Measurements from ENCODE around the gene SLC41A3.
"Not testable (repeated sequence)": the region's sequence is repeated elsewhere in the genome, so short reads cannot be mapped to it uniquely, and the experiment has no call there.

Gene SLC41A3

DNA sequence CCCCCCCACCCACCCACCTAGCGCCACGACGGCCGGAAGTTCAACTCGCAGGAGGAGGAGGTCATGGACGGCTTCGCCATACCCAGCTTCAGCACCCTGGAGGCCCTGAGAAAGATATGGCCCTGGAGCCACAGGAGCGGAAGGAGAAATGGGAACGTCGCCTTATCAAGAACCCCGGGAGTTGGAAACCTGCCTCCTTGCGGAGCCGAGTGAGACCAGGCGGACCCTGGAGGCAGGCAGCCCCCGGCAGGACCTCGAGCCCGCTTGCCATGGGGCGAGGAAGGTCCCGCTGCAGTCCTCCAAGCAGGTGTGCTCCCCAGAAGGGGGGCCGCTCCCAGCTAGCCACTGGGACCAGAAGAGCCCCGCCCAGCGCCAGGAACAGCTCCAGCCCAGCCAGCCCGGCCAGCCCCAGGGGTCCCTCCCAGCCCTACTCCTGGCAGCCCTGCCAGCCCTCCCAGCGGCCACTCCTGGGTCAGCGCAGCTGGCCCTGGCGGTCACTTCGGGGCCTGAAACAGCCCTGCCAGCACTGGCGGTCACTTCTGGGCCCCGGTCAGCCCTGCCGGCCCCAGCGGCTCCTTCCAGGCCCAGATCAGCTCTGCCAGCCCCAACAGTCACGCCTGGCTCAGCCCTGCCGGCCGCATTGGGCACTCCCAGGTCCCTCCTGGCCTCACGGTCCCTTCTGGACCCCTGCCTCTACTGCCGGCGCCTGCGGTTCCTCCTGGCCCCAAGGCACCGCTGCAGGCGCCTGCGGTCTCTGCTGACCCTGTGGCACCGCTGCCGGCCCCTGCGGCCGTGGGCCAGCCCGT is 125.2 kb downstream of the SLC41A3 start:
- H3K27ac ChIP-seq (ENCODE audit: low read length), result no peak overlapping the region
- no peak for DNase-seq (ENCODE audit: low read depth, low spot score)
- no CpG with 5 or more reads among the region's 46 CpGs for WGBS (ENCODE audit: insufficient coverage, insufficient read length)
- H3K9me3 ChIP-seq (ENCODE audit: control insufficient read depth, insufficient read depth, low read length), result no peaks in the 10 kb centered on the region
- H3K36me3 ChIP-seq (ENCODE audit: control insufficient read depth, insufficient read depth, low read length), result no peaks in the 10 kb centered on the region; the same call in 1 of the 2 replicates
- H3K4me3 ChIP-seq (ENCODE audit: low read length), result no peak overlapping the region; the same call in 1 of the 2 replicates
- no peaks in the 10 kb centered on the region for H3K4me1 ChIP-seq (ENCODE audit: control insufficient read depth, insufficient read depth, low read length)
- no peaks in the 10 kb centered on the region for H3K27me3 ChIP-seq (ENCODE audit: control insufficient read depth, insufficient read depth, low read length)

DNA sequence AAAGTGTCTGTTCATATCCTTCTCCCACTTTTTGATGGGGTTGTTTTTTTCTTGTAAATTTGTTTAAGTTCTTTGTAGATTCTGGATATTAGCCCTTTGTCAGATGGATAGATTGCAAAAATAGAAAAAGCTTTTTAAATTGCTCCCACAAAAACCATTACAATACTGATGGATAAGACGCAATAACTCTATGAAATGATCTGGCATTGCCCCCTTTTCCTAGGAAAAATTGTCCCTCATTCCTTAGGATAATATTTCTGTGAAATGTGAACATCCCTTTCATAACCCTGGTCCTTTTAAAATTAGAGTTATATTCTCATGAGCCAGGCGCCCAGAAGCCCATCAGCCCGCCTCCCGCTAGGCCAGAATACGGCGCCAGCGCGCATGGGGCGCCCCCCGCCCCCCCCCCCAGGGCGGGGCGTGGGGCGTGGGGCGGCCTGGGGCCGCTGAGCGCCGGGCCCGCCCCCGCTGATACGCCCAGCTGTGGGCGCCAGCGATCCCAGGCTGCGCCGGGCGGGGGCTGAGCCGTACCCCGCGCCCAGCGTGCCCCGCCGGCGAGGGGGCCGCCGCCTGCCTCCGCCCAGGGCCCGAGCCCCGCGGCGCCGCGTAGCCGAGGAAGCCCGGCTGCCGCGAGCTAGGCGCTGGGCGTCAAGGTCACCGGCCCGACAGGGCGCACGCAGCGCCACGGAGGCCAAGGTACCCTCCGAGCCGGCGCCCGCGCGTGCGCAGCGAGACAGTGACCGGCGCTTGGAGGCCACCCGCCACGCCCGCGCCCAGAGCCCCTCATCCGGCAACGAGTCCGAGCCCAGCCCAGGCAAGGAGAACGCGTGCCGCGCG is 126.0 kb downstream of the SLC41A3 start:
- DNase-seq (ENCODE audit: low read depth, low spot score), result no peak
- no CpG with 5 or more reads among the region's 75 CpGs for WGBS (ENCODE audit: insufficient coverage, insufficient read length)
- H3K9me3 ChIP-seq (ENCODE audit: control insufficient read depth, insufficient read depth, low read length), result no peaks in the 10 kb centered on the region
- no peaks in the 10 kb centered on the region for H3K4me1 ChIP-seq (ENCODE audit: control insufficient read depth, insufficient read depth, low read length)
- H3K4me3 ChIP-seq (ENCODE audit: low read length), result peak overlapping the region; percentile 32; the same call in 1 of the 2 replicates
- no peaks in the 10 kb centered on the region for H3K27me3 ChIP-seq (ENCODE audit: control insufficient read depth, insufficient read depth, low read length)
- H3K27ac ChIP-seq (ENCODE audit: low read length), result no peak overlapping the region
- no peaks in the 10 kb centered on the region; the same call in 1 of the 2 replicates for H3K36me3 ChIP-seq (ENCODE audit: control insufficient read depth, insufficient read depth, low read length)

DNA sequence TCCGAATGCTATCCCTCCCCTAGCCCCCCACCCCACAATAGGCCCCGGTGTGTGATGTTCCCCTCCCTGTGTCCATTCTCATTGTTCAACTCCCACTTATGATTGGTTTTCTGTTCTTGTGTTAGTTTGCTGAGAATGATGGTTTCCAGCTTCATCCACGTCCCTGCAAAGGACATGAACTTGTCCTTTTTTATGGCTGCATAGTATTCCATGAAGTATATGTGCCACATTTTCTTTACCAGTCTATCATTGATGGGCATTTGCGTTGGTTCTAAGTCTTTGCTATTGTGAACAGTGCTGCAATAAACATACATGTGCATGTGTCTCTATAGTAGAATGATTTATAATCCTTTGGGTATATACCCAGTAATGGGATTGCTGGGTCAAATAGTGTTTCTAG is 126.9 kb downstream of the SLC41A3 start:
- not testable (repeated sequence) for H3K27me3 ChIP-seq (ENCODE audit: control insufficient read depth, insufficient read depth, low read length); H3K36me3 ChIP-seq (ENCODE audit: control insufficient read depth, insufficient read depth, low read length); H3K27ac ChIP-seq (ENCODE audit: low read length); H3K4me1 ChIP-seq (ENCODE audit: control insufficient read depth, insufficient read depth, low read length); DNase-seq (ENCODE audit: low read depth, low spot score); H3K4me3 ChIP-seq (ENCODE audit: low read length); H3K9me3 ChIP-seq (ENCODE audit: control insufficient read depth, insufficient read depth, low read length)
- WGBS (ENCODE audit: insufficient coverage, insufficient read length), result no CpG with 5 or more reads among the region's 4 CpGs
